Measurements from ENCODE around the gene PCNA.
A peak's percentile ranks its signal among the peaks of the same experiment; 100 is the strongest.
"Not testable (repeated sequence)": the region's sequence is repeated elsewhere in the genome, so short reads cannot be mapped to it uniquely, and the experiment has no call there.

The PCNA gene

DNA sequence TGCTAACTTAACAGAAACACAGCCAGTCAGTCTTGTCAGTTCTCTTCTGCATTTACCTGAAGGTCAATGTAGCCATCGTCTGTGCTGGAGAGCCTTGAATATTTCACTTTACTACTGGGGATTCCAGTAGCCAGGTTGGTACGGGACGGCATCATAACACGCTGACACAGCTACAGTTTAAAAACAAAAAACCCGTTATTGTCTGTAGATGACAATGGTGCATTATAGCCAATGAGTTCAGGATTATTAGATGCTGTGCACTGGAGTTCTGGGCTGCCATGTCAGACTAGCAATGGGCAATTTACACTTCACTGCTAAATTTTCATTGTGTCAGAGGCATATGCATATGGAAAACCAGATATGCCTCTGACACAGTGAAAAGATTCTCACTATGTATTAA is 10.5 kb downstream of the PCNA start:
- Histone ChIP-seq H3K4ac (ENCODE audit: low read depth, low read length) (no peak overlapping the region), H3K4me2 (ENCODE audit: low read length) (no peak overlapping the region), H4K12ac (ENCODE audit: low read depth, low read length) (no peak overlapping the region), H3K79me1 (ENCODE audit: low read length) (peaks cover 6% of the 10 kb centered on the region), H3K4me1 (ENCODE audit: control insufficient read depth in 1 of 2, insufficient read depth in 2 of 2, low read length in 2 of 2) (peaks cover 3% of the 10 kb centered on the region in 2 experiments), H3K27me3 (ENCODE audit: insufficient read depth, low read length) (no peaks in the 10 kb centered on the region), H3K9me3 (ENCODE audit: insufficient read depth, low read depth, low read length) (no peaks in the 10 kb centered on the region), H3K36me3 (ENCODE audit: control insufficient read depth in 1 of 2, insufficient read depth in 2 of 2, low read length in 2 of 2) (peaks cover 34 to 44% of the 10 kb centered on the region in 2 experiments), H2AK5ac (ENCODE audit: low read length) (no peak overlapping the region), H3K14ac (ENCODE audit: low read length) (no peak overlapping the region), H2BK5ac (ENCODE audit: low read depth, low read length, poor library complexity) (no peak overlapping the region), H3K18ac (ENCODE audit: low read length) (no peak overlapping the region), H3K23ac (ENCODE audit: low read length) (no peak overlapping the region), H3K79me2 (ENCODE audit: control insufficient read depth, insufficient read depth, low read length, poor library complexity) (peaks cover 9% of the 10 kb centered on the region), H3K4me3 (ENCODE audit: low read depth, low read length) (no peak overlapping the region), H4K91ac (ENCODE audit: low read depth, low read length) (no peak overlapping the region), H2BK12ac (ENCODE audit: low read length) (no peak overlapping the region), H4K8ac (ENCODE audit: low read depth, low read length) (no peak overlapping the region), H3K27ac (ENCODE audit: low read depth, low read length) (no peak overlapping the region), H2AFZ (ENCODE audit: insufficient read depth, low read length, poor library complexity) (no peak overlapping the region), H3K9ac (ENCODE audit: low read length) (no peak overlapping the region), H2BK120ac (ENCODE audit: insufficient read depth, low read length, poor library complexity) (no peak overlapping the region)
- no peak for DNase-seq
- WGBS (ENCODE audit: extremely low coverage, insufficient coverage, insufficient read length) = no CpG with 5 or more reads among the region's 5 CpGs

DNA sequence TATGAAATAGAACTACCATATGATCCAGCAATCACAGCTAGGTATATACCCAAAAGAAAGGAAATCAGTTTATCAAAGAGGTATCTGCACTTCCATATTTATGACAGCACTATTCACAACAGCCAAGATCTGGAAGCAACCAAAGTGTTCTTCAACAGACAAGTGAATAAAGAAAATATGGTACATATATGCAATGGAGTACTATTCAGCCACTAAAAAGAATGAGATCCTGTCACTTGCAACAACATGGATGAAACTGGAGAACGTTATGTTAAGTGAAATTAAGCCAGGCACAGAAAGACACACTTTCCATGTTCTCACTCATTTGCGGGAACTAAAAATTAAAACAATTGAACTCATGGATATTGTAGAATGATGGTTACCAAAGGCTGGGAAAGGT is 15.3 kb downstream of the PCNA start:
- Histone ChIP-seq H2AFZ (ENCODE audit: insufficient read depth, low read length, poor library complexity) (no peak overlapping the region), H4K91ac (ENCODE audit: low read depth, low read length) (no peak overlapping the region), H3K79me1 (ENCODE audit: low read length) (no peaks in the 10 kb centered on the region), H3K4ac (ENCODE audit: low read depth, low read length) (no peak overlapping the region), H3K9me3 (ENCODE audit: insufficient read depth, low read depth, low read length) (no peaks in the 10 kb centered on the region), H2AK5ac (ENCODE audit: low read length) (no peak overlapping the region), H3K4me1 (ENCODE audit: control insufficient read depth in 1 of 2, insufficient read depth in 2 of 2, low read length in 2 of 2) (no peaks in the 10 kb centered on the region), H3K4me3 (ENCODE audit: low read depth, low read length) (no peak overlapping the region), H3K27me3 (ENCODE audit: insufficient read depth, low read length) (no peaks in the 10 kb centered on the region), H4K12ac (ENCODE audit: low read depth, low read length) (no peak overlapping the region), H3K9ac (ENCODE audit: low read length) (no peak overlapping the region), H4K8ac (ENCODE audit: low read depth, low read length) (no peak overlapping the region), H2BK5ac (ENCODE audit: low read depth, low read length, poor library complexity) (no peak overlapping the region), H3K4me2 (ENCODE audit: low read length) (no peak overlapping the region), H3K14ac (ENCODE audit: low read length) (no peak overlapping the region), H3K23ac (ENCODE audit: low read length) (no peak overlapping the region), H3K18ac (ENCODE audit: low read length) (no peak overlapping the region), H3K79me2 (ENCODE audit: control insufficient read depth, insufficient read depth, low read length, poor library complexity) (no peaks in the 10 kb centered on the region), H3K27ac (ENCODE audit: low read depth, low read length) (no peak overlapping the region), H2BK12ac (ENCODE audit: low read length) (no peak overlapping the region), H2BK120ac (ENCODE audit: insufficient read depth, low read length, poor library complexity) (no peak overlapping the region), H3K36me3 (ENCODE audit: control insufficient read depth in 1 of 2, insufficient read depth in 2 of 2, low read length in 2 of 2) (peaks cover 38 to 51% of the 10 kb centered on the region in 2 experiments)
- DNase-seq = no peak
- no CpG with 5 or more reads among the region's 2 CpGs for WGBS (ENCODE audit: extremely low coverage, insufficient coverage, insufficient read length)

DNA sequence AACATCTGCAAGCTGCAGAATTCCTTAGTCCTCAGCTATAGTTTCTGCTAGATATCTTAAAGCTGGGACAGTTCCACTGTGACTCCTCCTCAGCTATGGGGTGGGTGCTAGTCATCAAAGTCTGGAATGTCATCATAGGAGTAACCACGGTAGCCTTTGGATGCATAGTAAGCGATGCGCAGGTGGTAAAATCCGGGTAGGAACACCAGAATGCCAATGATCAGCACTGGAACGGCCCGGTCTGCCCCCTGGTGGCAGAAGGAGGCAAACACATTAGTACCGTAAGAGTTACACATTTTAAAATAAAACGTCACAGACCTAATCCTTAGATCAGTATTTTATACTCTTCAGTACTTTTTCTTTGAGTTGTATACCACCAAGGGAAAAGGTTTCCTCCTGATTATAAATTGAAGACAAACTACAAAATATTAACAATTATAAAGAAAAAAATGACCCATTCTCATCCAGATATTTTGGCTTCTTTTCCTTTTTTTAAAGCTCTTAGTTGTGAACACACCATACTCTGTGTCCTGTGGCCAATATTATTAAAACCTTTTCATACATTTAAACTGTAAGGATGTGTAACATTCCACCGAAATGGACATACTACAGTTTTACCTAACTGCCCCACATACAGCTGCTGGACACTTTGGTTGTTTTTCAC is 18.9 kb downstream of the PCNA start:
- H2AK5ac ChIP-seq (ENCODE audit: low read length) = no peak overlapping the region
- no peak overlapping the region for H4K91ac ChIP-seq (ENCODE audit: low read depth, low read length)
- H3K79me2 ChIP-seq (ENCODE audit: control insufficient read depth, insufficient read depth, low read length, poor library complexity) = no peaks in the 10 kb centered on the region
- H3K18ac ChIP-seq (ENCODE audit: low read length) = no peak overlapping the region
- H2BK12ac ChIP-seq (ENCODE audit: low read length) = no peak overlapping the region
- no peak overlapping the region for H2BK5ac ChIP-seq (ENCODE audit: low read depth, low read length, poor library complexity)
- no peak overlapping the region for H3K27ac ChIP-seq (ENCODE audit: low read depth, low read length)
- H3K14ac ChIP-seq (ENCODE audit: low read length) = no peak overlapping the region
- H4K12ac ChIP-seq (ENCODE audit: low read depth, low read length) = no peak overlapping the region
- WGBS (ENCODE audit: extremely low coverage, insufficient coverage, insufficient read length) = no CpG with 5 or more reads among the region's 9 CpGs
- H2BK120ac ChIP-seq (ENCODE audit: insufficient read depth, low read length, poor library complexity) = no peak overlapping the region
- H3K79me1 ChIP-seq (ENCODE audit: low read length) = no peaks in the 10 kb centered on the region
- H3K9me3 ChIP-seq (ENCODE audit: insufficient read depth, low read depth, low read length) = no peaks in the 10 kb centered on the region
- H3K4me3 ChIP-seq (ENCODE audit: low read depth, low read length) = no peak overlapping the region
- no peaks in the 10 kb centered on the region for H3K4me1 ChIP-seq (ENCODE audit: control insufficient read depth in 1 of 2, insufficient read depth in 2 of 2, low read length in 2 of 2)
- DNase-seq = peak; percentile 91 to 98
- H3K23ac ChIP-seq (ENCODE audit: low read length) = no peak overlapping the region
- no peak overlapping the region for H3K9ac ChIP-seq (ENCODE audit: low read length)
- H3K4ac ChIP-seq (ENCODE audit: low read depth, low read length) = no peak overlapping the region
- no peaks in the 10 kb centered on the region for H3K27me3 ChIP-seq (ENCODE audit: insufficient read depth, low read length)
- H3K36me3 ChIP-seq (ENCODE audit: control insufficient read depth in 1 of 2, insufficient read depth in 2 of 2, low read length in 2 of 2) = peaks cover 28 to 45% of the 10 kb centered on the region in 2 experiments
- no peak overlapping the region for H4K8ac ChIP-seq (ENCODE audit: low read depth, low read length)
- no peak overlapping the region for H2AFZ ChIP-seq (ENCODE audit: insufficient read depth, low read length, poor library complexity)
- no peak overlapping the region for H3K4me2 ChIP-seq (ENCODE audit: low read length)

DNA sequence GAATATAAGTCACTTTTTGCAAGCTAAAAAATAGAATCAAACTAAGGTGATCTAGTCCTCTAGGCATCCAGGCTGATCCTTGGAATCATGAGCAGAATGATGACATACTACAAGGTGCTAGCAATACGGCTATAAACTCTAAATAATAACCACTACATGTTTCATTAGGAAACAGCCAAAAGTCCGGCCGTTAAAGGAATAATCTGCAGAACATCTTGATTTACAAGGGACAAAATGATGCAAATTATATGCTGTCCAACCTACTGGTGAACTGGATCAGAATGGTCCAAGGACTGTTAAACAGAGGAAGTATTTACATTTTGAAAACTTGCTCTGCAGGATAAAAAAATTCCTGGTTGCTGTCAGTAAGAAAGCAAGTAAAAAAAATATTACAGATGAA is 19.8 kb downstream of the PCNA start:
- H3K27ac ChIP-seq (ENCODE audit: low read depth, low read length); H3K9me3 ChIP-seq (ENCODE audit: insufficient read depth, low read depth, low read length); H2AFZ ChIP-seq (ENCODE audit: insufficient read depth, low read length, poor library complexity); H3K79me2 ChIP-seq (ENCODE audit: control insufficient read depth, insufficient read depth, low read length, poor library complexity); H3K23ac ChIP-seq (ENCODE audit: low read length); H3K27me3 ChIP-seq (ENCODE audit: insufficient read depth, low read length); H2AK5ac ChIP-seq (ENCODE audit: low read length); DNase-seq; H3K4me2 ChIP-seq (ENCODE audit: low read length); H3K18ac ChIP-seq (ENCODE audit: low read length); H2BK12ac ChIP-seq (ENCODE audit: low read length); H3K4me3 ChIP-seq (ENCODE audit: low read depth, low read length); H3K4ac ChIP-seq (ENCODE audit: low read depth, low read length); H3K9ac ChIP-seq (ENCODE audit: low read length); H4K91ac ChIP-seq (ENCODE audit: low read depth, low read length); H3K79me1 ChIP-seq (ENCODE audit: low read length); H4K12ac ChIP-seq (ENCODE audit: low read depth, low read length); H4K8ac ChIP-seq (ENCODE audit: low read depth, low read length); H3K14ac ChIP-seq (ENCODE audit: low read length); H2BK120ac ChIP-seq (ENCODE audit: insufficient read depth, low read length, poor library complexity); H3K4me1 ChIP-seq (ENCODE audit: control insufficient read depth in 1 of 2, insufficient read depth in 2 of 2, low read length in 2 of 2); H2BK5ac ChIP-seq (ENCODE audit: low read depth, low read length, poor library complexity): not testable (repeated sequence)
- no CpG with 5 or more reads among the region's 3 CpGs for WGBS (ENCODE audit: extremely low coverage, insufficient coverage, insufficient read length)
- peaks cover 21 to 40% of the 10 kb centered on the region in 2 experiments for H3K36me3 ChIP-seq (ENCODE audit: control insufficient read depth in 1 of 2, insufficient read depth in 2 of 2, low read length in 2 of 2)

Measured in trophoblast cell (in vitro differentiated cells and primary cell).